H9 (cell line): Measurements from ENCODE around the gene CALML5. TPM values are rescaled to one million over a fixed set of nuclear protein-coding genes. Genes with fewer than 3 reads are reported as not detected.
"Not testable (repeated sequence)": the region's sequence is repeated elsewhere in the genome, so short reads cannot be mapped to it uniquely, and the experiment has no call there.

ENCODE experiments used
- DNase-seq: peaks from one replicate; pipeline ENCODE4 v3.0.0-alpha.2; 2017
- H2AFZ ChIP-seq: one replicate; pipeline ENCODE4 v1.6.1; 2013; ENCODE audit warnings: mild to moderate bottlenecking, low read length, control low read depth, moderate library complexity
- H2AK5ac ChIP-seq: 2 replicates; pipeline ENCODE4 v1.6.1; 2013; ENCODE audit warnings: low read length, control low read depth, mixed read lengths; ENCODE audit not compliant: insufficient read length
- H2BK120ac ChIP-seq: one replicate; pipeline ENCODE4 v1.6.1; 2013; ENCODE audit warnings: low read depth, mild to moderate bottlenecking, low read length, control low read depth, inconsistent platforms; ENCODE audit not compliant: poor library complexity, severe bottlenecking
- H2BK12ac ChIP-seq: 2 replicates; pipeline ENCODE4 v1.6.1; 2013; ENCODE audit warnings: low read length, control low read depth, mixed read lengths, low read depth; ENCODE audit not compliant: insufficient read length
- H2BK15ac ChIP-seq: 2 replicates; pipeline ENCODE4 v1.6.1; 2013; ENCODE audit warnings: low read depth, low read length, control low read depth
- H2BK20ac ChIP-seq: one replicate; pipeline ENCODE4 v1.6.1; 2013; ENCODE audit warnings: low read depth, mild to moderate bottlenecking, low read length, control low read depth, inconsistent platforms; ENCODE audit not compliant: poor library complexity, severe bottlenecking
- H2BK5ac ChIP-seq: 2 replicates; pipeline ENCODE4 v1.6.1; 2013; ENCODE audit warnings: low read length, control low read depth, mixed read lengths; ENCODE audit not compliant: insufficient read length
- H3K14ac ChIP-seq: 2 replicates; pipeline ENCODE4 v1.6.1; 2013; ENCODE audit warnings: low read length, control low read depth; ENCODE audit not compliant: insufficient read depth
- H3K18ac ChIP-seq: 2 replicates; pipeline ENCODE4 v1.6.1; 2013; ENCODE audit warnings: low read depth, mild to moderate bottlenecking, mixed read lengths, low read length, control low read depth; ENCODE audit not compliant: insufficient read length
- H3K23ac ChIP-seq: 2 replicates; pipeline ENCODE4 v1.6.1; 2013; ENCODE audit warnings: low read length, control low read depth, mixed read lengths, low read depth; ENCODE audit not compliant: insufficient read length
- H3K23me2 ChIP-seq: 2 replicates; pipeline ENCODE4 v1.6.1; 2013; ENCODE audit warnings: low read depth, mild to moderate bottlenecking, mixed read lengths, low read length, control low read depth; ENCODE audit not compliant: insufficient read length, poor library complexity, severe bottlenecking
- H3K27ac ChIP-seq: 2 replicates; pipeline ENCODE4 v1.5.1; 2013; ENCODE audit warnings: low read length, control low read depth, mixed read lengths, low read depth; ENCODE audit not compliant: insufficient read length
- H3K27me3 ChIP-seq: 2 replicates; pipeline ENCODE4 v1.6.1; 2013; ENCODE audit warnings: low read length, control low read depth, inconsistent platforms; ENCODE audit not compliant: insufficient read depth
- H3K4ac ChIP-seq: 2 replicates; pipeline ENCODE4 v1.6.1; 2013; ENCODE audit warnings: low read depth, mild to moderate bottlenecking, control low read depth, inconsistent platforms, low read length, moderate library complexity
- H3K4me1 ChIP-seq: 2 replicates; pipeline ENCODE4 v1.6.1; 2013; ENCODE audit warnings: low read length, control low read depth, inconsistent platforms; ENCODE audit not compliant: insufficient read depth
- H3K4me2 ChIP-seq: 2 replicates; pipeline ENCODE4 v1.6.1; 2013; ENCODE audit warnings: low read length, control low read depth, mixed read lengths; ENCODE audit not compliant: insufficient read length, insufficient read depth
- H3K56ac ChIP-seq: 2 replicates; pipeline ENCODE4 v1.6.1; 2013; ENCODE audit warnings: low read depth, mild to moderate bottlenecking, mixed read lengths, low read length, control low read depth; ENCODE audit not compliant: insufficient read length
- H3K79me1 ChIP-seq: 2 replicates; pipeline ENCODE4 v1.6.1; 2013; ENCODE audit warnings: low read depth, mild to moderate bottlenecking, moderate library complexity, low read length, control low read depth, inconsistent platforms; ENCODE audit not compliant: insufficient read depth, poor library complexity, severe bottlenecking
- H3K79me2 ChIP-seq: 2 replicates; pipeline ENCODE4 v1.6.1; 2013; ENCODE audit warnings: low read length, control low read depth, inconsistent platforms; ENCODE audit not compliant: insufficient read depth
- H3K9ac ChIP-seq: 2 replicates; pipeline ENCODE4 v1.6.1; 2013; ENCODE audit warnings: low read length, control low read depth, mixed read lengths; ENCODE audit not compliant: insufficient read length; ENCODE audit errors: extremely low read depth
- H3K9me3 ChIP-seq: one replicate; pipeline ENCODE4 v1.6.1; 2013; ENCODE audit warnings: low read depth, low read length, inconsistent platforms; ENCODE audit not compliant: control insufficient read depth
- H3T11ph ChIP-seq: one replicate; pipeline ENCODE4 v1.6.1; 2013; ENCODE audit warnings: mild to moderate bottlenecking, low read length, control low read depth, inconsistent platforms
- H4K20me1 ChIP-seq: one replicate; pipeline ENCODE4 v1.6.1; 2013; ENCODE audit not compliant: control insufficient read depth, insufficient read length, insufficient read depth
- H4K5ac ChIP-seq: 2 replicates; pipeline ENCODE4 v1.6.1; 2013; ENCODE audit warnings: low read depth, mild to moderate bottlenecking, mixed read lengths, low read length, control low read depth; ENCODE audit not compliant: insufficient read length
- H4K8ac ChIP-seq: replicated peaks from 2 replicates; pipeline ENCODE4 v1.6.1; 2013; ENCODE audit warnings: low read length, control low read depth, mixed read lengths, low read depth; ENCODE audit not compliant: insufficient read length
- H4K91ac ChIP-seq: 2 replicates; pipeline ENCODE4 v1.6.1; 2013; ENCODE audit warnings: low read depth, mild to moderate bottlenecking, moderate library complexity, mixed read lengths, low read length, control low read depth; ENCODE audit not compliant: insufficient read length
- H3K27ac Mint-ChIP-seq, 3 experiments: 2 replicates in 2 of 3; 3 replicates in 1 of 3; pipeline ENCODE4 v1.8.0; 2020 to 2021; ENCODE audit warnings: mixed read lengths in 3 of 3, mild to moderate bottlenecking in 1 of 3, moderate library complexity in 1 of 3
- H3K27me3 Mint-ChIP-seq: 2 replicates; pipeline ENCODE4 v1.8.0; 2021; ENCODE audit warnings: low read depth, mild to moderate bottlenecking, moderate library complexity, mixed read lengths
- H3K36me3 Mint-ChIP-seq, 3 experiments: 2 replicates in 2 of 3; 3 replicates in 1 of 3; pipeline ENCODE4 v1.8.0; 2020 to 2021; ENCODE audit warnings: low read depth in 3 of 3, mixed read lengths in 3 of 3; ENCODE audit not compliant: insufficient read depth in 1 of 3
- H3K4me1 Mint-ChIP-seq, 2 experiments: 2 replicates each; pipeline ENCODE4 v1.8.0; 2020; ENCODE audit warnings: mixed read lengths in 2 of 2
- H3K4me3 Mint-ChIP-seq, 2 experiments: 2 replicates in 1 of 2; 3 replicates in 1 of 2; pipeline ENCODE4 v1.8.0; 2020 to 2021; ENCODE audit warnings: mild to moderate bottlenecking in 2 of 2, mixed read lengths in 2 of 2, moderate library complexity in 1 of 2
- H3K9me3 Mint-ChIP-seq, 2 experiments: 2 replicates in 1 of 2; 3 replicates in 1 of 2; pipeline ENCODE4 v1.8.0; 2020; ENCODE audit warnings: mild to moderate bottlenecking in 2 of 2, mixed read lengths in 2 of 2, moderate library complexity in 1 of 2
- CTCF ChIP-seq: fragments of 200-600 bp; sonication (generic); conservative IDR thresholded peaks from 3 replicates; pipeline ENCODE4 v1.8.0; 2021; ENCODE audit warnings: antibody characterized with exemption, mild to moderate bottlenecking
- WGBS: extraction: QIAGEN DNeasy Blood & Tissue Kit; methylation state at CpG from one replicate; pipeline ENCODE4 v1.1.7; 2013; ENCODE audit warnings: missing lambda C conversion rate, low lambda C conversion rate, mixed read lengths; ENCODE audit not compliant: insufficient read length; ENCODE audit errors: extremely low coverage; 5-methylcytosine and 5-hydroxymethylcytosine counted together
- total RNA-seq: library from RNA; stranded (reverse); gene quantifications from 2 replicates; pipeline ENCODE4 v1.2.1, GENCODE V29; 2021

The CALML5 gene
- total RNA-seq, 1 experiment from 2014 or later, result not detected

- no peak for DNase-seq
- no peak overlapping the region for H2BK20ac ChIP-seq
- no peaks in the 10 kb centered on the region for H3K79me2 ChIP-seq
- peak overlapping the region; percentile 65 for H4K5ac ChIP-seq
- H3K23ac ChIP-seq, result peak overlapping the region; percentile 92
- no peaks in the 10 kb centered on the region for H3K9me3 ChIP-seq
- no peak overlapping the region for H2BK12ac ChIP-seq
- H4K91ac ChIP-seq, result no peak overlapping the region
- Mint-ChIP-seq H3K4me3 (peak overlapping the region; percentile 3 to 58; a peak in 3 of 5 replicates), H3K27me3 (peaks cover 5% of the 10 kb centered on the region), H3K9me3 (peaks cover 10 to 13% of the 10 kb centered on the region in 2 experiments), H3K4me1 (peaks cover 9 to 11% of the 10 kb centered on the region in 2 experiments), H3K27ac (no peak overlapping the region; a peak in 2 of 7 replicates), H3K36me3 (peaks cover 5 to 12% (median 7%) of the 10 kb centered on the region in 3 experiments)
- no peak overlapping the region for H3K9ac ChIP-seq
- H3T11ph ChIP-seq, result no peak overlapping the region
- no CpG with 5 or more reads among the region's 13 CpGs for WGBS
- no peak overlapping the region for H3K56ac ChIP-seq
- peak overlapping the region; percentile 4; the same call in 1 of the 2 replicates for H3K4ac ChIP-seq
- H3K27me3 ChIP-seq, result no peaks in the 10 kb centered on the region
- H3K14ac ChIP-seq, result peak overlapping the region; percentile 45
- no peak overlapping the region for H2AFZ ChIP-seq
- no peaks in the 10 kb centered on the region for H3K23me2 ChIP-seq
- H2BK5ac ChIP-seq, result no peak overlapping the region
- TF ChIP-seq CTCF, result no peak
- peaks cover 9% of the 10 kb centered on the region; the same call in 1 of the 2 replicates for H3K4me1 ChIP-seq
- peak overlapping the region; percentile 92 for H3K18ac ChIP-seq
- no peaks in the 10 kb centered on the region for H3K79me1 ChIP-seq
- no peak overlapping the region for H4K8ac ChIP-seq
- H2AK5ac ChIP-seq, result no peak overlapping the region
- no peak overlapping the region for H3K4me2 ChIP-seq
- peak overlapping the region; percentile 75 for H3K27ac ChIP-seq
- H2BK120ac ChIP-seq, result no peak overlapping the region
- no peak overlapping the region for H2BK15ac ChIP-seq
- no peaks in the 10 kb centered on the region for H4K20me1 ChIP-seq
These were observed 22.3 kb downstream of the CALML5 start for GRCh38 chr10:5476918-5477525.

- H4K91ac ChIP-seq, H3K27me3 ChIP-seq, H2AFZ ChIP-seq, H4K5ac ChIP-seq, H3K9ac ChIP-seq, H2BK12ac ChIP-seq, H3K27ac Mint-ChIP-seq, H3K14ac ChIP-seq, H3K4me2 ChIP-seq, H2BK120ac ChIP-seq, H3K27me3 Mint-ChIP-seq, H3K4me1 ChIP-seq, H3K23ac ChIP-seq, H3K56ac ChIP-seq, H4K8ac ChIP-seq, H3K4ac ChIP-seq, H3K79me2 ChIP-seq, H3K79me1 ChIP-seq, H3K9me3 ChIP-seq, H3K23me2 ChIP-seq, H2AK5ac ChIP-seq, H2BK5ac ChIP-seq, DNase-seq, H3T11ph ChIP-seq, H2BK15ac ChIP-seq, H3K18ac ChIP-seq, H4K20me1 ChIP-seq: not testable (repeated sequence)
- Mint-ChIP-seq H3K4me1 (peaks cover 9 to 14% of the 10 kb centered on the region in 2 experiments), H3K36me3 (peaks cover 9 to 20% (median 15%) of the 10 kb centered on the region in 3 experiments), H3K4me3 (peak overlapping the region; percentile 29 to 58; a peak in 4 of 5 replicates), H3K9me3 (peaks cover 19 to 22% of the 10 kb centered on the region in 2 experiments)
- Histone ChIP-seq H3K27ac (peak overlapping the region; percentile 75), H2BK20ac (peak overlapping the region; percentile 90)
- WGBS, result no CpG with 5 or more reads among the region's 12 CpGs
These were observed 23.2 kb downstream of the CALML5 start for GRCh38 chr10:5475974-5476807.
